Suppressor macrophage treated with lipopolysaccharide for 1 hour (primary cell): ENCODE results near the gene ZIM2.

Experiments
- DNase-seq, 3 donors: peaks; one replicate each; pipeline ENCODE4 v3.0.0-alpha.2; 2020 to 2022

ZIM2 gene

DNA sequence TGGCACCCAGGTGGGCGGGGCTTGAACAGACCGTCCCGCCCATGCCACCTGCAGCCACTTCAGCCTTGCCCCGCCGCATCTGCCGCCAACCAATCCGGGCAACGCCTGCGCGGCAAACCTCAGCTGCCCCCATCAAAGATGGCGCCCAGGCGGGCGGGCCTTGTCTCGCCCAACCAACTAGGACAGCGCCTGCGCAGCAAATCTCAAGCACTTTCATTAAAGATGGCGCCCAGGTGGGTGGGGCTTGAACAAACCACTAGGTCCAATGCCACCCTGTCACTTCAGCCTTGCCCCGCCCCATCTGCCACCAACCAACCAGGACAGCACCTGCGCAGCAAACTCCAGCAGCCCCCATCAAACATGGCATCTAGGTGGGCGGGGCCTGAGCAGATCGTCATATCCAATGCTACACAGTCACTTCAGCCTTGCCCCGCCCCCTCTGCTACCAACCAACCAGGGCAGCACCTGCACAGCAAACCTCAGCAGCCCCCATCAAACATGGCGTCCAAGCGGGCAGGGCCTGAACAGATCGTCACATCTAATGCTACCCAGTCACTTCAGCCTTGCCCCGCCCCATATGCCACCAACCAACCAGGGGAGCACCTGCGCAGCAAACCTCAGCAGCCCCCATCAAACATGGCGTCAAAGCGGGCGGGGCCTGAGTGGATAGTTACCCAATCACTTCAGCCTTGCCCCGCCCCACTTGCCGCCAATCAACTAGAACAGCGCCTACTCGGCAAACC lies 1.4 kb downstream of the ZIM2 start:
- DNase-seq = peak; percentile 91 to 92 (median 92)

DNA sequence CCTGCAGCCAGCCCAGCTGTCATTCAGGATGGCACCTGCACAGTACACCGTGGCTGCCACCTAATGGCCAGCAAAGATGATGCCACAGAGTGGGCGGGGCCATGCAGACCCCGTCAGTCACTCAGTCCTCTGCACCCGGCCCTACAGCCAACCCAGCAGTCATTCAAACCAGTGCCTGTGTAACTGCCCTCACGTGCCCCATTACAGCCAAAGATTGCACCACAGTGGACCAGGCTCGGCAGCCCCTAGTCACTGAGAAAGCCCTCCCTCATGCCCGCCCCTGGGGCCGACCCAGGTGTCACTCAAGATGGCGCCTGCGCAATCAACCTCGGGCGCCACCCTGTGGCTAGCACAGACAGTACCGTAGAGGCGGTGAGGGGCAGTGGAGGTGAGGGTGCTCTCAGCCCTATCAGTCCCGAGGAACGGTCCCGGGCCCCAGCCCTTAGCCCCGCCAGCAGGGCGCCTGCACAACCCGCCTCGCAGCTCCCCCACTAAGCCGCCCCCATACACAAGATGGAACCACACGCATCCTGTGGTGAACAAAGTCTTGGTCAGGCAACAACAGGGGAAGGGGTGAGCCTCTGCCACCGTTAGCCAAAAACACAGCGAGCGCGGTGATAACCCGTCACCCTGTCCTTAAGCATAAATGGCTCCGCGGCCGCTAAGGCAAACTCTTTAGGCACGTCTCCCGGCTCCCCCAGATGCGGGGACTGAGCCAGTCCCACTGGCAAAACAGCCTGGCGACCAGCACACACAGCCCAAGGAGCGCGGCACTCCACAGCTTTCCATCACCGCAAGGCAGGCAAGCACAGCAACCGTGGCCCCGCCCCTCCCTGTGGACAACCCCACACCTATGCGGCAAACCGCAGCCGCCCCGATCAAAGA lies 2.3 kb downstream of the ZIM2 start:
- DNase-seq = peak; percentile 59 to 77 (median 67)

DNA sequence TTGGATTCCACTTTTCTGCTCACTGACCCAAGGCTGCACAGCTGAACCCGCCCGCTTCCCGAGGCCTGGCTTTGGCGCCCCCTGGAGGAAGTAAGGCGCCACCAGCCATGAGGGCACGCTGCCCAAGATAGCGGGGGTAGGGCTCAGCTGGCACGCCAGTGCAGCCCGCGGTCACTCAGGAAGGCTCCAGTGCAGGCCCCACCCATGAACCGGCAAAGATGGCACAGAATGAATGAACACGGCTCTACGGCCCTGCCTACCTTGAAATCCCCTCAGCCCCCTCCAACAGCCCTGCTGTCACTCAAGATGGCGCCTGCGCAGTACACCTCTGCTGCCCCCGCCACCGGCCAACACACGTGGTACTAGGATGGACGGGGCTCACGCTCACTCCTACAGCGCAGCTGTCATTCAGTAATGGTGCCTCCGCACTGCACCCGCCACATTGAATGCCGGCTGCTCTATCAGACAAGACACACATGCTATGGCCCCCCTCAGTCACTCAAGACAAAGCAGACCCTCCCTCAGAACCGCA lies 3.0 kb downstream of the ZIM2 start:
- DNase-seq = peak; percentile 53 to 64 (median 63)

DNA sequence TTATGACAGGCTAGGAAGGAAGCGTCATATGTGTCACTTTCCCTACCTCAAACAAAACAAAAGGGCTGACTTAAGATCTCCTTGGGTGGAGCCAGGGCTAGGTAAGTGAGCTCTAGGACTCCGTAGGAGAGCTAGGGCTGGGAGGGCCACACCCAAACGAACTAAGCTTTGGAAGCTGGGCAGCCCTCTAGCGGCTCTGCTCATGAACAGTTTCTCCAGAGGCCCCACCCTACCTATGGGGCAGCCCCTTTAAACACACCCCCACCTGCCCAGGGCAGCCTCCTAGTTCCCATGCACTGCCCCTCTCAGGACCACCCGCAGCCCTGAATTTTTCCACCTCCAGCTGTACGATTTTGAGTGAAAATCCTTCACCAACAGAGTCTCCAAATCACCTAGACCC lies 3.5 kb downstream of the ZIM2 start:
- peak in 2 of 3 donors; percentile 2 to 7 for DNase-seq

DNA sequence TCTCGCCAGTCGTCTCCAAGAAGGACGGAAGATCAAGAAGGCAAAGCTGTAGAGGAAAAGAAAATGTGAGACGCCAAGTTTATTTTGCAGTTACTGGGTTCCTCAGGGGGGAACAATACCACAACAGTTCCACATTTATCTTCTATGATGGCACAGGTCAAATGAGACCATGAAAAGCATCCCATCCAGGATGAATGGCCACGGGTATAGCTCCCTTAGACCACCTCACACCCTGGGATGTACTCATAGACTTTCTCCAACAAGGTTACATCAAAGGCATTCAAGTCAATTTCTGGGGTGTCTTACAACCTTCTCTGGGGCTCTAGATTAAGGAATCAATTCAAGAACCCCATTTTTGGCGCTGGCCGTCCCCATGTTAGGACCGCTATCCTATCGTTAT lies 4.5 kb downstream of the ZIM2 start:
- no peak for DNase-seq

DNA sequence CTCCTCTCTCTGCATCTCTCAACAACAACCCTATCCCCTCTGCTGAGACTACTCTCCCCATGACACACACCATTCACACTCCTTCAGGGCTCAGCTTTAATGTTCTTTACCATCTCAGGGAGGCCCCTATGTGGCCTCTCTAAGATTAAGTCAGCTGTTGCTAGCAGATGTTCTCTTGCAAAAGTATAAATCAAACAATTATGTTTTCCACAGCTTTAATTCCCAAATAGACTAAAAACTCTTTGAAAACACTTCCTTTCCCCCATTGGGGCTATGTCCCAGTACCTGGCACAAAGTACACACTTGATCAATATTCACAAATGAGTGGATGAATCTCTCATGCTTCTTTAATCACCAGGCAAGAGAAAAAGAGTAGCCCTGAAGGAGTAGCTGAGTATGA lies 5.1 kb downstream of the ZIM2 start:
- DNase-seq = no peak

DNA sequence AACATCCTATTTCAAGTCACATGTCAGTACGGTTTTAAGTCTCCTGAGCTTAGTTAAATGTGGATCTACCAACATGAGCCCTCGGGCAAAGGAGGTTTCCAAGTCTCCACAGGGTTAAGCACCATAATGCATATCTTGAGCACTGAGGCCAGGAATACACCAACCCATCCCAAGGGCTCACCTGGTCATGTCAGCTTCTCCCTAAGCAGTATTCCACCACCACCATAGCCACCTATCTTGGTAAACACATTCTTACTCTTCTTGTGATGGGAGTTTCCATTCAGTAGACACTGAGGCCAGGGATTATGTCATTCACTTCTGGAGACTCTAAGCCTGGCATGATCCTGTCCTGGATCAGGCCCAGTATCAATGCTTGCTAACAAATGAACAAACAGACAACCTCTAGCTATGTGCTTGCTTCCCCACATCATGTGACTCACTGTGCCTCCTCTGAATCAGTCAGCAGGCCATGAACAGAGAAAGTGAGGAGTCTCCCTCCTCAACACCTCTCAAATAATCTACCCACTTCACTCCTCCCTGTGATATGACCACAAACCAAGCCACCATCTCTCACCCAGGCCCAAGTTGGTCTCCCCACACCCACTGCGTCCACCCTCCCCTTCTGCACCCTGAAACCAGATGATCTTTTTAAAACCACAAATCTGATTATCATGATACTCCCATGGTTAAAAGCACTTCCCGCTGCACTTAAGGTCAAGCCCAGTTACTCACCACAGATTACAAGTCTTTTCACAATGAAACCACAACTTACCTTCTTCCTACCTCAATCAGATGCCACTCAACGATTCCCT lies 5.8 kb downstream of the ZIM2 start:
- no peak for DNase-seq

DNA sequence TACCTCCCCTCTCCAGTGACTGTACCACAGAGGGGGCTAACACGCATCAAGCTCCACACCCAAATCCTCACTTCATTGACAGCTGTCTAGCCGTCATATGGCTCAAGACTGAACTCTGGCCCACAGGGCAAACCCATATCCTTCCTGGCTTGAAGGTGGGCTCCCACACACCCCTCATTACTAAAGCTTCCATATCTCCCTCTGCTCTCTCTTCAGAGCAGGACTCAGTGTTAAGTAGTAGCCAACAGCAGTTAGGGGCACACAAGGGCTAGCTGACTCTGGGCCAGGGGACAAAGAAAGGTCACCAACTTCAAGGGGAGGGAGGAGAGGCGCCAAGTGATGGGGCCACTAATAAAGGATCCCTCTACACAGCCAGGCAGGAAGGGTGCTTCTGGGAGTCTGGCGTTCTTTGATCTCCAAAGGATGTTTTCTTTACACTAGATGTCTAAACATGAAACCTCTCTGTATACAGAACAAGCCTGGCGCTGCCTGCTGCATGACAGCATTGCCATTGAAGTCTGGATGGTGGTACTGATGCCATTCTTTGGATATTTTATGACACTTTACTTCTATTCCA lies 8.1 kb downstream of the ZIM2 start:
- no peak for DNase-seq

DNA sequence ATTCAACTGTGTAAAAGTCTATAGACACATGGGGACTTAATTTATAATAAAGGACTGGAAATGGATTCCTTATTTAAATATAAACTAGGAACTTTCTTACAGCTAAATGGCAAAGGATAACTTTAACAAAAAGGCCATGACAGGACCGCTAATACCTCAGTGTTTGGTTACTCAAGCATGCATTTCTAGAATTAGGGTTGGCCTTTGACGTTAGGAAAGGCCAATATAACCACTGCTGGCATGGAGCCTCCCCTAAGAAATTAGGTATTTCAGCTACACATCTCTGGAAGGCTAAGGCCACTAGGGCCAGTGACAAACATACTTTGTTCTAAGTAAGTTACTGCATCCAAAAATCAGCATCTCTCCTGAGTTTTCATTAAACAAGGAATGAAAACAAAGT lies 9.3 kb downstream of the ZIM2 start:
- no peak for DNase-seq

DNA sequence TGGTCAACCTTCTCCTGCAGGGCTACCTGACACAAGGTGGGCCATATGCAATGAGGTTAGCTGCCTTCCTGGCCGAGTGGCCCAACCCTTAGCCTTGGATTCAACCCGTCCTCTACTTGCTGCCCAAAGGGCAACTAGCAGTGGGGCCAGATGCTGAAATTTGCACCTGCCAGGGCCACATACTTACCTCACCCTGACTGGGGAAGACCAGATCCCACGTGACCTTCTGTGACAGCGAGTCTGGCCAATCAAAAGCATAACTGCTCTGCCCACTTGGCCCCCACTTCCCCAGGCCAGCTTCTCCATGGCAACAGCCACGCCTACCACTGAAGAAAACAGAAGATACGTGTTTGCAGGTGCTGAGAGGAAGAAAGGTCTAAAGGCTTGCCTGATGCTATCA lies 10.9 kb downstream of the ZIM2 start:
- DNase-seq = no peak

DNA sequence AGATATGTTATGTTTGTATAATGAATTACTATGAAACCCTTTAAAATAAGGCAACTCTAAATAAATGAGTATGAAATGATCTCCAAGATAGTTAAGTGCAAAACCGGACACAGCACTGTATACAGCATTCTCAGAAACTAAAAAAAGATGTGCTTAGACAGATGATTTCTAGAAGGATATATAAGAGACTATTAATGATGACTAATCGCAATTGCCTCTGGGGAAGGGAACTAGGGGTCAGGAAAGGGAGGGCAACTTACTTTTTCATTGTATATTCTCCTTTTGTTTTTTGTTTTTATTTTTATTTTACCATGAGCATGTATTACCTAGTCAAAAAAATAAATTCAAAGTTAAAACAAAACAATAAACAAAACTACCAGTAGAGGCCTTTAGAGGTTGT lies 12.8 kb downstream of the ZIM2 start:
- no peak for DNase-seq

DNA sequence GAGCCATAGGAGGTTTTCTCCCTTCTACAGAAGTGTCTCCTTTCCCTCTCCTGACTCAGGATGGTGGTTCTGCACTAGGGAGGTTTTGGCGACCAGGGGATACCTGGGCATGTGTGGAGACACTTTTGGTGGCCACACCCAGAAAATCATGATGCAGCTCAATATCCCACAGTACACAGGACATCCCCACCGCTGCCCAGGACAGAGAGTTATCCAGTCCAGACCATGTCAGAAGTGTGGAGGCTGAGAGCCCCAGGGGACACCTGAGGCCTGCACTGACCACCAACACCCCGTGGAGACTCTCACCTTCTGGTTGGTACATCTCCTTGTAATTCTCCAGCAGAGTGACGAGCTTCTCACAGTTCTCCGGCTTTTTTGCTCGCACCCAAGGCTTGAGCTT lies 16.6 kb downstream of the ZIM2 start:
- DNase-seq = no peak

DNA sequence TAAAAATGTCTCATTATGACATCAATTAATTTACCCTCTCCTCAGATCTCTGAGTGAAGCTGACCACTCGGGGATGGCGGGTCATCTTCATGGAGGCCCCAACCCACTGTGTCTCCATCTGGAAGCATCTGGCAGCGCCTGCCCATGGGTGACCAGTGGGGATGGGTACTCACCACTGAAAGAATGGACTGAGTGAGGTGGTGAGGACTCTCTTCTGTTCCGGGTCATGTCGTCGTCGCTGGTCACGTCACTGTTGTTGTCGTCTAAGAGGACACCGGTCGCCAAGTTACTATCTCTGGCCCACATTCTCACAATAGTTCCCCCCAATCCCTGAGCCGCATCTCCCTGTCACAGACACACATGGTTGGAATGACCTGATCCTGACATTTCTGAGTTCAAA lies 17.1 kb downstream of the ZIM2 start:
- no peak for DNase-seq

DNA sequence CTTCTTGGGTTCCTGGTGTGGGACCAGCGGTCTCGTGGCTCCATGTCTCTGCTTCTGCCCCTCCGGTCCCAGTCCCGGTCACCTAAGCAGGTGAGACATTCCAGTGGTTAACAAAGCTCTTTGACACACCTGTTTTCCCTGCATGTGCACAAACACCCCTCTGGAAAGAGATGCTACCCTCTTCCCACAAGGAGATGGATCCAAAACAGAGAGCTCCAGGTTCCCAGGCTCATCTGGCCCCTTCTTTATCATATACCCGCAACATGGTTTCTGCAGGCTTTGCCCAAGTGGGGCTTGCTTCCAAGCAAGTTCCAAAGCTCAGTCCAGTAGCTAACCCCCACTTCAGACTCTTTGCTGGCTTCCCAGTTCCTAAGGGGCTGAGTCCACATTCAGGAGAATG lies 17.8 kb downstream of the ZIM2 start:
- no peak for DNase-seq

DNA sequence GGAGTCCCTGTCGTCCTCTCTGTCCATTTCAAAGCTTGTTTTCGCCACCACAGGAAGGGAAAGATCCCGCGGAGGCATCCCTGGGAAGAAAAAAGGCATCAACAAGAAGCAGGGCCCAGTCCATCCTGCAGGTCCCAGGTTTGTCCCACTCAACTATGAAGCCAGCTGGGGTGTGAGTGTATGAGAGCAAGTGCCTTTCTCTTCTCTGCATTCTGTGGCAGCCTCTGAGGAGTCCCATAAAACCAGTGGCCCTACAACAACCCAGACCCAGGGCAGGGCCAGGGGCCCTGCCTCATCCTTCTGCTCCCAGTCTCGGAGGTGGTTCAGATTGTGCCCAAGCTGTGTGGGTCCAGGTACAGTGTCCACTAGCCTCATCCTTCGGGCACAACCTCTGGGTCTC lies 18.9 kb downstream of the ZIM2 start:
- no peak for DNase-seq

DNA sequence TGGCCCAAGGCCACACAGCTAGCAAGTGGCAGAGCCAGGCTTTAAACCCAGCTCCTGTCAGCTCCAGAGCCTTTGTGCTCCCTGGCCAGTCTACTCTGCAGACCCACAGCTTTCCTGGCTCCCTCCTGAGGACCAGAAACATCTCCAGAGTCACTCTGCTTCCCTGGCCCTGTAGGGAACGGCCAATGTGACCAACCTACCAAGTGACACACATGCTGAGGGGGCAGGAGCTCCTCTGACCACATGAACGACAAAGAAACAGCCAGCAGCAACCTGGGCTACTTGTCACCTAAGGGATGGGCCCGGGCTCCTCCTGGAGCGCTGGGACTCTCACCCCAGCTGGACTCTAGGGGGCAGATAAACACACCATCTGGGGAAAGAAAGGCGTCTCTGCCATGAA lies 19.3 kb downstream of the ZIM2 start:
- no peak for DNase-seq

DNA sequence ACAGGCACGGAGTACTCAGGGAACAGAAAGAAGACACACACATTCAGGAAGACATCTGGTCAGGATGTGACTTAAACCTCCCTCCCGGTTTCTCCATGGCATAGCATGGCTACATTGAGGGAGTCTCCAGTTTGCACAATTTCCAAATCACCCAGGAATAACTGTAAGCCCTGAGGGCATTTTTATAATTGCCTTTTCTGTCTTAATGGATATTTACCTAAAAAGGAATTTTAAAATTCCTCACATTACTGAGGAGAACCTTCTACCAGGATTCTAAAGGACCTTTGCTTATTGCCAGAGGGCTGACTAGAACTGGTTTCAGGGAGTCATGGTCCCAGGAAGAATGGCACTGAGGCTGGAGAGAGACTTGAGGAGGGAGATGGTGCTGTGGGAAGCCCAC lies 21.4 kb downstream of the ZIM2 start:
- no peak for DNase-seq

DNA sequence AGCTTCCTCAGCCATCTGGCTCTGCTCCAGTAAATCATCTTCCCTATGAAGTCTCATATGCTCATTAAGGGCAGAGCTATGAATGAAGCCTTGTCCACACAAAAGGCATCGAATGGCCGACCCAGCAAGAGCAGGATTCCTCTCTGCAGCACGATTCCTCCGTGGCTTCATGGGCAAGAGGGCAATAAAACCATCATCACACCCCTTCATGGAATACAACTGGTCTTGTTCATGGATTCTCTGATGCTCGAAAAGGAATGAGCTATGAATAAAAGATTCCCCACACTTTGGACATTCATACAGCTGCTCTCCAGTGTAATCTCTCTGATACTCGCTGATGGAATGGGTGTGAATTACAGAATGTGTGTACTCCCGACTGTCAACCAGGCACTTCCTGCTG lies 25.9 kb downstream of the ZIM2 start:
- no peak for DNase-seq

DNA sequence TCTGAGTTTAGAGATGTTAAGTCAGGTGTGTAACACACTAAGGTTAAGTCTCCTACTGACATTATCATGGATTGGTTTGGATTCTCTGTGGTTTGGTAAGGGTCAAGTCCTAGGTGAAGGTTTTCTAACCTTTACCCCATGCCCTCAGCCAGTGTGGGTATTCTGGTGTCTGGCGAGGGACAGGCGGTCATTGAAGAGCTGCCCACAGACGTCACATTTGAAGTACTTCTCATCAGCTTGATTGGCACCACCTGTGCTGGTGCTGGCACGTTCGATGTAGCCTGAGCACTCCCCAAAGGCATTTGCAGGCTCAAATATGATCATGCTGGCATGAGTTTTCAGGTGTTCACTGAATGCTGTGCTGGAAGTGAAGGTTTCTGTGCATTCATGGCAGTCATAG lies 27.0 kb downstream of the ZIM2 start:
- no peak for DNase-seq

DNA sequence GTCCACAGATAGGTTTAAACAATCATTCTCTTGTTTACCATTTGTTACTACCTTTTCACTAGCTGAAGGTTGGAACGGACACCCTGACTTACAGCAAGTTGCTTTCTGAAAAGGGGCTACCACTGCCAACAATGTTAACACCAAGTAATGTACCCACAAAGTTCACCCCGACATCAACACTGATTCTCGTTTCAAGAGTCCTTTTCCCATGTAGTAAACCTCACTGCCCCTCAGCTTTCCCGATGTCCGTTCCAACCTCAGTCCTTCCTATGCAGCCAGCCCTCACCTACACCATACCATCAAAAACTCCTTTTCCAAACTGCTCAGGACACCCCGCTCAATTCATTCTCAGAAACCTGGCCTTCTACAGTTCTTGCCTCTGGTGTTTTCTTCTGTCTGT lies 29.0 kb downstream of the ZIM2 start:
- DNase-seq = no peak

DNA sequence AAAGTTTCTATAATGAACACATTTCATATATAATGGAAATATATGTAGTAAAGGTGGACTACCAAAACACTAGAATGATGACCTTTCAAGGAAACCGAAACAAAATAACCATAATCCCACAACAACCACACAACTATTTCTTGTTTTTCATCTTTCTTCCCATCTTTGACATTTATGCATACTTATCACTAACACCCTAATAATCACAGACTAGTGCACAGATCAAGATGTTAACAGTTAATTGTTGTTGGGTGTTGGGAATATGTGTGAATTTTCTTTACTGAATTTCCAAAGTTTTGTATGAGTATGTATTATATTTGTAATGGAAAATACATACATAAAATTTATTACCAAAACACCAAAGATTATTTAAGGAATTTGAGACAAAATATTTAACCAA lies 30.3 kb downstream of the ZIM2 start:
- DNase-seq = no peak

DNA sequence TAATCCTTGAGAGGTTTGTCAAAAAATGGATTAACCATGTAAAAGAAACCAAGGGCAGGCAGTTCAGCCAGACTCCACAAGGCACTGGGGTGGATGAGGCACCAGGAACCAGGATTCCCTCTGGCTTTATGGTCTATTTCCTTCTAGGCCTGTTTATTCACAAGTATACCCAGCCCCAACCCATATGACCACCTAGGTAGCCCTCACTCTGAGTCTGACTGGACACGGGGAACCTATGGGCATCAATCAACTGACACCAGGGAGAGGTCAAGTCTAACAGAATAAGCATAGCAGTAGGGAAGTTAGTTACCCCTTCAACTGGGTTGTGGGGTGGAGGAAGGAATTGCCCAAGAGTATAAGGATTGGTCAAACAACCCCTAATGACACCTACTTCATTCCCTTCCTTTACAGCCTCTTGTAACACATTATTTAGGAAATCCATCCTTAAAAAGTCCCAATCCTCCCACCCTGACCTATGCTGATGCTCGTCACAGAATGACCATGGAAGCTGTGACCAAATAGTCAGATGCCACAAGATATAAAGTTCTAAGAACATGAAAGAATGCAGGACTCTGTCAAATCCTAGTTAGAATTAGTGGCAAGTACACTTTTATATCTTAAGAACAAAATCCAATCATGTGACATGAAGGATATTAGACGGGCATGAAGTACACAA lies 31.7 kb downstream of the ZIM2 start:
- no peak for DNase-seq
